ENCODE results near the gene REG1A.

REG1A gene

DNA sequence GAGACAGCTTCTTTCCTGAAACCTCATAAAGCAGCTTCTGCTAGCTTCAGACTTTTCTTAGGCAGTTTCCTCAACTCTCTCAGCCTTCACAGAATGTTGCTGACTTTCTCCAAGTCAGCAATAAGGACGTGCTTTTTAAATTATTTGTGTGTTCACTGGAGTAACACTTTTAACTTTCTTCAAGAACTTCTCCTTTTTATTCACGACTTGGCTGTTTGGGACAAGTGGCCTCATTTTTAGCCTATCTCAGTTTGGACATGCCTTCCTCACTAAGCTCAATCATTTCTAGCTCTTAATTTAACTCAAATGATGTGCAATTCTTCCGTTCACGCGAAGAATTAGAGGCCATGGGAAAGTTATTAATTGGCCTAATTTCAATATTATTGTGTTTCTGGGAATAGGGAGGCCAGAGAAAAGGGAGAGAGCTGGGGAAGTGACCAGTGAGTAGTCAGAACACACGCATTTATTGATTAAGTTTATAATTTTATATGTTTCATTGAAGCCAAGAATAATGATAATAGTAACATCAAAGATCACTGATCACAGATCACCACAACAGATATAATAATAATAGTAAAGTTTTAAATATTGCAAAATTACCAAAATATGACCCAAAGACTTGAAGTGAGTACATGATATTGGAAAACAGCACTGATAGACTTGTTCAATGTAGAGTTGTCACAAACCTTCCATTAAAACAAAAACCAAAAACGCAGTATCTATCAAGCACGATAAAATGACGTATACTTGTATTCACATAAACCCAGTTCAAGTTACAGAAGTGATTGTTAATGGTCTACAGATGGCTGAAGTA is 4.8 kb downstream of the REG1A start:
- no peak for DNase-seq (ENCODE audit: low spot score)

DNA sequence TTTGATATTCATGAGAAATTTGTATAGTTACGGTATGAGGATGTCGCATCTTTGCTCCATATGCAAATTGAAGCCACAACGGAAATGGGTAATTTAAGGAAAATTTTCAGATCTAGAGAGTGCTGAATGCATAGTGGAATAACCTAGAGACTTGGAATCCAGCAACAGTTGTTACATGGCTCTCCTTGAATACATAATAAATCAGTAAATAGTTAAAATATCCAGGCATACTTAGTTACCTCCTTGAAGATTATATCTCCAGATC is 5.4 kb downstream of the REG1A start:
- DNase-seq (ENCODE audit: low spot score) = no peak

GRCh38 chr2:79128406-79128805 is 8.1 kb downstream of the REG1A start:
- no peak for DNase-seq (ENCODE audit: low spot score)

DNA sequence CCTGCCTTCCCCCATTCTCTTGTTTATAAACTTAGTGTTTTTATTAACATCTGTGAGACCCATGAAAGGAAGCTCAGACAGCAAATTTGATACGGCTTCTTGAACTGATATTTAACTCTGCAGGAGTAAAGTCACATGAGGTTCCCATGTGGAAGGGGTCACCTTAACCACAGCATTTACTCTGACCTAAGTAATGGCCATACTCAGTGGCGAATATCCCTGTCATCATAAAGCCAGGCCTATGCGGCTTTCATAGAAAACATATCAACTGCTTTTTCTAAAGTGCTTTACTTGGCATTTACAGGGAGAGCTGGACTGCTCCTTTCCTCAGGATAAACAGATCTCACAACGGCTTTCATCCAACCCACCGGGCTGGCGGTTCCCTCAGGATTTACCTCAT is 9.0 kb downstream of the REG1A start:
- DNase-seq (ENCODE audit: low spot score) = no peak

GRCh38 chr2:79129804-79130203 is 9.5 kb downstream of the REG1A start:
- DNase-seq (ENCODE audit: low spot score) = no peak

GRCh38 chr2:79131687-79132086 is 11.4 kb downstream of the REG1A start:
- DNase-seq (ENCODE audit: low spot score) = no peak

GRCh38 chr2:79138385-79138784 is 18.1 kb downstream of the REG1A start:
- DNase-seq (ENCODE audit: low spot score) = no peak

- no peak for DNase-seq (ENCODE audit: low spot score)
These were observed 19.1 kb downstream of the REG1A start for GRCh38 chr2:79139423-79139822.

DNA sequence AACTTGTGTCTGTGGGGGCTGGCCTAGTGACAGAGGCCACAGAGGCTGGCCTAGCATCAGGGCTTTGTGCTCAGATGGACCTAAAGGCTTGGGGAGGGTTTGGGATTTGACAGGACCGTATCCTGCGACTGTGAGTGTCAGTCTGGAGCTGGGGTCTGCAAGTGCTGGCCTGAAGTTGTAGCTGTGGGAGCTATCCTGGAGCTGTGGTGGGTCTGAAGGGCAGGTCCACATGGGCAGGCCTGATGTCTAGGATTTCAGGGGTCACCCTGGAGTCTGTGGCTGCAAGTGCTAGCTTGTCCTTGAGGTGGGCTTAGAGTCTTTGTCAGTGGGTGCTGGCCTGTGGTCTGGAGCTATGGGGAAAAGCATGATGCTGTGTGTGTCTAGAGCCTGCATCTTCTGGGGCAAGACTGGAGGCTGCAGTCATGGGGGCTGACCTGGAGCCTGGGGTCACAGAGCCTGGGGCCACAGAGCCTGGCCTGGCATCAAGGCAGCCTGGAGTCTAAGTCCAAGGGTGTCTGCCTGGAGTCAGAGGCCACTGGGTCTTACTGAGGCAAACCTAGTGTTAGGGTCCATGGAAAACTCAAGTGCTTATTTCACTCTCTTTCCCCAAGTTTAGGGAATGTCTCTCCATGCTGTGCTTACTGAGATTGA is 35.7 kb downstream of the REG1A start:
- no peak for DNase-seq (ENCODE audit: low spot score)

DNA sequence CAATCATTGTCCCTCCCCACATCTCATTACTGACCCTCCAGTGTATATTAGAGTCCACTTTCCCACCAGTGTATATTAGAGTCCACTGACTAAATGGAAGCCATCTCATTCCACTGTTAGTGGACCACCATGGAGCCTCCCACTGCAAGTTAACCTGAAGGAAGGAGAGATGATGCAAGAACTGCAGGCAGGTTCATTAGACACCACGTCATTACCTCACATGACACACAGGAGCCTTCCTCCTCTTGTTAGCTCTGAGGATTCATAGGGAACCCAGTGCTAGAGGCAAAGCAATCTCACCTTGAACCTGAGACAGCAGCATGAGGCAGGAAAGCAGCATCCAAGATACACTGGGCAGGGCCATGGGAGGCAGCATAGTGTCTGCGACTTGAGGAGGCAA is 38.7 kb downstream of the REG1A start:
- DNase-seq (ENCODE audit: low spot score) = no peak

DNA sequence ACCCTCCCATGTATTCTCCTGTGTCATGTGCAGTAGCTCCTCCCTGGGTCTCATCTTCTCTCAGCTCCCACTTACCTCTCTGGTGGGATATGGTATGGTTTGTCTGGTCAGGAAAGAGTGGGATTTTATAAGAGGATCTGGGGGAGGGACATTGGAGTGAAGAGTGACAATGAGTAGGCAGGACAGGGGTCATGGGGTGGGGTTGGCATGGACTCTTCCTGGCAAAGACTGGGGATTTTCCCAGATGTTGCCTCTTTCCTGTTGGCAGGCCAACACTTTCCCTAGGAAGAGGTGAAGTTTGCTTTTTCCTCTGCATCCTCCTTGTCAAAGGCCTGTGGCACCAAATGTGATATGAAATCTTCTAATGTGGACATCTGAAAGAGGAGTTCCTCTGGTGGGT is 39.4 kb downstream of the REG1A start, which contains the start of gene REG3A:
Gene REG3A (minus strand): TSS at position 101 of the 400 bp plus-strand sequence. CDS start 348 bp downstream, outside the sequence.
- no peak for DNase-seq (ENCODE audit: low spot score)

- DNase-seq (ENCODE audit: low spot score) = no peak
These were observed 41.8 kb downstream of the REG1A start for GRCh38 chr2:79162132-79162531.

GRCh38 chr2:79162801-79163200 is 42.5 kb downstream of the REG1A start:
- no peak for DNase-seq (ENCODE audit: low spot score)

DNA sequence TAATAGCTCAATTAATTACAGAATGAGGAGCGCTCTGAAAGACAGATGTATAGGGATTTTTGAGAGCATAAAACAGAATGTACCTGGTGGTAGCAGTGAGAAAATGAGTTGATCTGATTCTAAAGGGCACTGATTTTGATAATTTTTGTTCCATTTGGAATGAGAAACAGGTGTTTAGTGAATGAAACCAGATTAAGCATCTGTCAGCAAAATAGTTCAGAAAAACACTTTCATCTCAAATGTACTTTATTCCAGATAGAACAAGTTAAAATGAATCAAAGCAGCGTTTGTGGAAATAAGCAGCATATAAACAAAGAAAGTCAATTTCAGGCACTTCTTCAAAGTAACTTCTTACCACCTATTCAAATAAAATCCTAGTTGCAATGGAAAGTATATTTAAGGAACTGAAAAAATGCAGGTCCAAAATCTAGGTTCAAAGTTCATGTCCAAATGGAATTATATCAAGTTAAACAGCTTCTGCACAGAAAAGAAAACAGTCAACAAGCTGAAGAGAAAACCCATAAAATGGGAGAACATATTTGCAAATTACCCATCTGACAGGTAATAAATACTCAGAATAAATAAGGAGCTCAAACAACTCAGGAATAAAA is 51.2 kb downstream of the REG1A start:
- no peak for DNase-seq (ENCODE audit: low spot score)
